Type B pancreatic cell (in vitro differentiated cells): ENCODE measurements around the gene KRTAP19-5. TPM values are rescaled to one million over a fixed set of nuclear protein-coding genes. Genes with fewer than 3 reads are reported as not detected.
"Not testable (repeated sequence)": the region's sequence is repeated elsewhere in the genome, so short reads cannot be mapped to it uniquely, and the experiment has no call there.

ENCODE experiments used
- DNase-seq: peaks from one replicate; pipeline ENCODE4 v3.0.0; 2021; ENCODE audit warnings: mixed read lengths; ENCODE audit not compliant: unreplicated experiment; ENCODE audit errors: extremely low spot score
- H3K27ac Mint-ChIP-seq: 2 replicates; pipeline ENCODE4 v1.8.0; 2021; ENCODE audit warnings: mild to moderate bottlenecking, mixed read lengths
- H3K27me3 Mint-ChIP-seq: 2 replicates; pipeline ENCODE4 v1.8.0; 2021; ENCODE audit warnings: mixed read lengths
- H3K36me3 Mint-ChIP-seq: 2 replicates; pipeline ENCODE4 v1.8.0; 2021; ENCODE audit warnings: mixed read lengths
- H3K4me1 Mint-ChIP-seq: one replicate; pipeline ENCODE4 v1.8.0; 2021; ENCODE audit warnings: mixed read lengths; ENCODE audit not compliant: unreplicated experiment
- H3K4me3 Mint-ChIP-seq: 2 replicates; pipeline ENCODE4 v1.8.0; 2021; ENCODE audit warnings: mild to moderate bottlenecking, mixed read lengths
- H3K9me3 Mint-ChIP-seq: 2 replicates; pipeline ENCODE4 v1.8.0; 2021; ENCODE audit warnings: mixed read lengths
- CTCF ChIP-seq: fragments of 200-600 bp; sonication (generic); conservative IDR thresholded peaks from 2 replicates; pipeline ENCODE4 v1.5.0; 2021; ENCODE audit warnings: antibody characterized with exemption, mild to moderate bottlenecking
- long read RNA-seq: library from polyadenylated mRNA; unstranded; transcript quantifications from one replicate; pipeline ENCODE4 v2.0.0, GENCODE V29; 2020
- total RNA-seq: library from RNA; stranded (reverse); gene quantifications from 2 replicates; pipeline ENCODE4 v1.2.1, GENCODE V29; 2021; ENCODE audit warnings: low replicate concordance

The KRTAP19-5 gene
- total RNA-seq, result not detected in 2 replicates
- long read RNA-seq, result 0 reads

GRCh38 chr21:30502041-30502440, at the start of gene KRTAP19-5:
TSS of gene KRTAP19-5 (minus strand) at chr21:30502141. CDS start at chr21:30502090, 51 bp downstream.
- Mint-ChIP-seq H3K4me3 (no peak within 1 kb of the TSS), H3K27me3 (no peaks in the 10 kb centered on the region), H3K4me1 (no peaks in the 10 kb centered on the region), H3K9me3 (no peaks in the 10 kb centered on the region), H3K36me3 (no peaks in the 10 kb centered on the region), H3K27ac (no peak within 1 kb of the TSS)
- TF ChIP-seq CTCF, result no peak
- no peak for DNase-seq

GRCh38 chr21:30541764-30542163, 39.8 kb upstream of the KRTAP19-5 start, which contains the start of gene KRTAP19-6:
TSS of gene KRTAP19-6 (minus strand) at chr21:30541864. CDS start at chr21:30541833, 31 bp downstream.
- no peaks in the 10 kb centered on the region for H3K36me3 Mint-ChIP-seq
- TF ChIP-seq CTCF, result no peak
- DNase-seq, result no peak

GRCh38 chr21:30518876-30519275, 16.9 kb upstream of the KRTAP19-5 start:
- H3K4me1 Mint-ChIP-seq, result no peaks in the 10 kb centered on the region
- TF ChIP-seq CTCF, result no peak
- H3K36me3 Mint-ChIP-seq, result no peaks in the 10 kb centered on the region
- no peak overlapping the region for H3K27ac Mint-ChIP-seq
- H3K9me3 Mint-ChIP-seq, result no peaks in the 10 kb centered on the region
- H3K27me3 Mint-ChIP-seq, result no peaks in the 10 kb centered on the region
- no peak overlapping the region for H3K4me3 Mint-ChIP-seq
- no peak for DNase-seq

More at GRCh38 chr21:30541764-30542163, 39.8 kb upstream of the KRTAP19-5 start, which contains the start of gene KRTAP19-6:
- no peak within 1 kb of the TSS for H3K27ac Mint-ChIP-seq
- H3K4me1 Mint-ChIP-seq, result no peaks in the 10 kb centered on the region
- H3K9me3 Mint-ChIP-seq, result no peaks in the 10 kb centered on the region
- no peaks in the 10 kb centered on the region for H3K27me3 Mint-ChIP-seq
- no peak within 1 kb of the TSS for H3K4me3 Mint-ChIP-seq

GRCh38 chr21:30515681-30516080, 13.7 kb upstream of the KRTAP19-5 start:
- Mint-ChIP-seq H3K36me3 (no peaks in the 10 kb centered on the region), H3K4me1 (no peaks in the 10 kb centered on the region), H3K27ac (no peak overlapping the region), H3K4me3 (no peak overlapping the region), H3K27me3 (no peaks in the 10 kb centered on the region), H3K9me3 (no peaks in the 10 kb centered on the region)
- DNase-seq, result no peak
- TF ChIP-seq CTCF, result no peak

- not testable (repeated sequence) for H3K27me3 Mint-ChIP-seq, DNase-seq, H3K9me3 Mint-ChIP-seq, H3K4me1 Mint-ChIP-seq, H3K4me3 Mint-ChIP-seq, H3K27ac Mint-ChIP-seq, H3K36me3 Mint-ChIP-seq
- TF ChIP-seq CTCF, result peak; percentile 53
These were observed 3.8 kb upstream of the KRTAP19-5 start for GRCh38 chr21:30505621-30506205.
